Left hindlimb (tissue), 1 donor: ENCODE data around the gene RDX.
"Not testable (repeated sequence)": the region's sequence is repeated elsewhere in the genome, so short reads cannot be mapped to it uniquely, and the experiment has no call there.

Source experiments
- DNase-seq: peaks from one replicate; pipeline ENCODE4 v3.0.0-alpha.2; 2018

The RDX gene

GRCh38 chr11:110305169-110306018 lies 9.0 kb upstream of the RDX start:
- no peak for DNase-seq

- no peak for DNase-seq
Measured at GRCh38 chr11:110303414-110303826, 7.0 kb upstream of the RDX start.

- no peak for DNase-seq
Measured at GRCh38 chr11:110301577-110301976, 5.2 kb upstream of the RDX start.

- DNase-seq: no peak
Measured at GRCh38 chr11:110301032-110301431, 4.6 kb upstream of the RDX start.

- DNase-seq: no peak
Measured at GRCh38 chr11:110299006-110299785, 2.8 kb upstream of the RDX start.

GRCh38 chr11:110298301-110298765 lies 1.9 kb upstream of the RDX start:
- DNase-seq: no peak

- no peak for DNase-seq
Measured at GRCh38 chr11:110297726-110298300, 1.4 kb upstream of the RDX start.

- no peak for DNase-seq
Measured at GRCh38 chr11:110297076-110297725, 787 bp upstream of the RDX start.

GRCh38 chr11:110295531-110296225 lies 736 bp downstream of the RDX start:
- DNase-seq: peak; percentile 72

- no peak for DNase-seq
Measured at GRCh38 chr11:110295086-110295485, 1.3 kb downstream of the RDX start.

- no peak for DNase-seq
Measured at GRCh38 chr11:110294509-110294908, 1.9 kb downstream of the RDX start.

- no peak for DNase-seq
Measured at GRCh38 chr11:110293389-110293788, 3.0 kb downstream of the RDX start.

GRCh38 chr11:110292146-110292545 lies 4.3 kb downstream of the RDX start:
- not testable (repeated sequence) for DNase-seq

- DNase-seq: no peak
Measured at GRCh38 chr11:110290591-110291334, 5.7 kb downstream of the RDX start.

GRCh38 chr11:110289472-110289871 lies 6.9 kb downstream of the RDX start:
- no peak for DNase-seq

GRCh38 chr11:110287537-110287936 lies 8.9 kb downstream of the RDX start:
- DNase-seq: no peak

GRCh38 chr11:110286298-110287040 lies 9.9 kb downstream of the RDX start:
- DNase-seq: no peak

GRCh38 chr11:110283862-110284261 lies 12.6 kb downstream of the RDX start:
- DNase-seq: no peak

GRCh38 chr11:110280595-110280994 lies 15.8 kb downstream of the RDX start:
- DNase-seq: not testable (repeated sequence)

- DNase-seq: no peak
Measured at GRCh38 chr11:110279881-110280280, 16.5 kb downstream of the RDX start.

GRCh38 chr11:110272919-110273318 lies 23.5 kb downstream of the RDX start:
- DNase-seq: no peak
